ENCODE results near the gene DPF3.

DNA sequence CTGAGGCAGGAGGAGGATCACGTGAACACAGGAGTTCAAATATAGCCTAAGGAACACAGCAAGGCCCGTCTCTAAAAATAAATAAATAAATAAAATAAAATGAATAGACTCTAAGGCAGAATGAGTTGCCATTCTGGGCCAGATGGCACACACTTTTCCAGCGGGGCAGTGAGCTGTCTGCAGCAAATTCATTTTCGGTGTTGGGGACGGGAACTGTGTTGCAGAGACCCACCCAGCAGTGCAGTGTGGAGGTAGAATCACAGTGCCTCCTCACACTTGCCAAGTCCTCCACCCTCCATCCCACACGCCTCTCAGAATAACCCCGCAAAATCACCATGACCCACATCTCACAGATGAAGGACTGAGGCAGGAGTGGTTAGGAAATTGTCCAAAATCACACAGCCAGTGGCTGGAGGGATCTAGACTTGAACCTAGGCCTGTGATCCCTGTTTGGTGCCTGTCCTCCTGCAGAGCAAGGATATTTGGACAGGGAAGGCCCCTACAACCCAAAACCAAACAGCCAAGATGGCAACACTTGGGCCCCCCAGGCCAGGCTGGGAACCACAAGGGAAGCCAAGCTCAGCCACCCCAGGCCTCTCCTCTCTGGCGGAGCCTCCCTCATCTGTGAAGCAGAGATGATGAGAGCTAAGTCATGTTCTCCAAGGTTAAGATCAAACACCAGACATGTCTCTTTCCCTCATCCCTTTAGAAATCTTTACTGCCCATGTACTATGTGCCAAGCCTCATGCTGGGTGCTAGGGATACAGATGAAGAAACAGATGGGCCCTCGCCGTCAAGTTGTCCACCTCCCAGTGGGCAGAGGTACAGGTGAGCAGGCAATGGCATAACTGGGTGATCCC lies 152.7 kb downstream of the DPF3 start:
- TF ChIP-seq, protein P1, sequence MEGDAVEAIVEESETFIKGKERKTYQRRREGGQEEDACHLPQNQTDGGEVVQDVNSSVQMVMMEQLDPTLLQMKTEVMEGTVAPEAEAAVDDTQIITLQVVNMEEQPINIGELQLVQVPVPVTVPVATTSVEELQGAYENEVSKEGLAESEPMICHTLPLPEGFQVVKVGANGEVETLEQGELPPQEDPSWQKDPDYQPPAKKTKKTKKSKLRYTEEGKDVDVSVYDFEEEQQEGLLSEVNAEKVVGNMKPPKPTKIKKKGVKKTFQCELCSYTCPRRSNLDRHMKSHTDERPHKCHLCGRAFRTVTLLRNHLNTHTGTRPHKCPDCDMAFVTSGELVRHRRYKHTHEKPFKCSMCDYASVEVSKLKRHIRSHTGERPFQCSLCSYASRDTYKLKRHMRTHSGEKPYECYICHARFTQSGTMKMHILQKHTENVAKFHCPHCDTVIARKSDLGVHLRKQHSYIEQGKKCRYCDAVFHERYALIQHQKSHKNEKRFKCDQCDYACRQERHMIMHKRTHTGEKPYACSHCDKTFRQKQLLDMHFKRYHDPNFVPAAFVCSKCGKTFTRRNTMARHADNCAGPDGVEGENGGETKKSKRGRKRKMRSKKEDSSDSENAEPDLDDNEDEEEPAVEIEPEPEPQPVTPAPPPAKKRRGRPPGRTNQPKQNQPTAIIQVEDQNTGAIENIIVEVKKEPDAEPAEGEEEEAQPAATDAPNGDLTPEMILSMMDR (IDR thresholded peaks at IDR 0.05), result no peak
- no peak for TF ChIP-seq POLR2A (IDR thresholded peaks at IDR 0.05)

Measured in heart left ventricle (tissue), 13 donors.